Measurements from ENCODE around the gene OR6C70.
"Not testable (repeated sequence)": the region's sequence is repeated elsewhere in the genome, so short reads cannot be mapped to it uniquely, and the experiment has no call there.

Gene OR6C70

DNA sequence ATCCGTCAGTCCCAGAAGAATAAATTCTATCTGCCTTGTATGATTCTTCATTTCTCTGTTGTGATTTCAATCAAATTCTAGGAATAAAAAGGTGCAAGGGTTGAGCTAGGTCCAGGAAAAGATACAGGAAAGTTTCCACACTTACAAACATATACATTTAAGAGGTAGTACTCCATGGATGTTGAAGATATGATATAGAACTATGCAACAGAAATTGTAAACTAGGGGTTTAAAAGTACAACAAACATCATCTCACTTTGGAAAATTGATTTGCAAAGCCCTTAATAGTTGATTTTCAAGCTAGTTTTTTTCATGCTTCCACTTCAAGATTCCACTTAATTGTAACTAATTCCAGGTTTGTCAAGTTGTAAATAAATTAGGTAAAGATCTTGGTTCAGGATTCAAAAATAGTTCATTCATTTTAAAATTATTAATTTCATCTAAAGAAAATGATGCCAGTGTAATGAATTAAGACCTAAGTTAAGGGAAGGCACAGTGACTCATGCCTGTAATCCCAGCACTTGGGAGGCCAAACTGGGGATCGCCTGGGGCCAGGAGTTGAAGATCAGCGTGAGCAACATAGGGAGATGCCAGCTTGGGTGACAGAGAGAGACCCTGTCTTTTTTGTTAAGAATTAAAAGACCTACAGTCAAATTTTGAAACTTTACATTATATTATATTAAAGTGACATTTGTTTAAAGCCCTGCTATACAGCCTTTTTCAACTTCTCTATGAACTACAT lies at the start of gene OR6C70:
Gene OR6C70 (minus strand): TSS at position 51 of the 742 bp plus-strand sequence. CDS start 0 bp downstream, at position 51.
- DNase-seq (ENCODE audit: low spot score): no peak

DNA sequence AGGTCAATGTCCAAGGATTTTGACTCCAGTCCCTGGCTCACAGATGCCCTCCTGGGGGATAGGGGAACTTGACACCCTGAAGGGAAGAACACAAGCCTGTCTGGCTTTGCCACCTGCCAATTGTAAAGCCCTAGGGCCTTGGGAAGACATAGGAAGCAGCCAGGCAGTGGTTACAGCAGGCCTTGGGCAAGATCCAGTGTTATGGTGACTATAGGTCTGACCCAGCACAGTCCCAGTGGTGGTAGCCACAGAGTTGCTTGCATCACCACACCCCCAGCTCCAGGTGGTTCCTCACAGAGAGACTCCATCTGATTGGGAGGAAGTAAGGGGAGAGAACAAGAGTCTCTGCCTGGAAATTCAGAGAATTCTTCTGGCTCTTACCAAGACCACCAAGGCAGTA lies 46.5 kb upstream of the OR6C70 start:
- DNase-seq (ENCODE audit: low spot score): no peak

DNA sequence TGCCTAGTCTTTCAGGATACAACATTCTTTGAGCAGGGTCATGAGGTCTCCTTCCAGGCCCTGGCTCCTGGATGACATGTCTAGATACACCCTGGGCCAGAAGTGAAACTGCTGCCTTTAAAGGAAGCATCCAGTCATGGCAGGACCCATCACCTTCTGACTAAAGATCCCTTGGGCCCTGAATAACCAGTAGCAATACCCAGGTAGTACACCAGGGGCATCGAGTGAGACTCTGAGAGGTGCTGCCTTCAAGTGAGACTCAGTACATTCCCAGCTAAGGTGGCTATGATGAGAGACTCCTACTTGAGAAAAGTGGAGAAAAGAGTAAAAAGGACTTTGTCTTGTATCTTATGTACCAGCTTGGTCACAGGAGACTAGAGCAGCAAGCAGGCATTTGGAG lies 45.8 kb upstream of the OR6C70 start:
- DNase-seq (ENCODE audit: low spot score): no peak

DNA sequence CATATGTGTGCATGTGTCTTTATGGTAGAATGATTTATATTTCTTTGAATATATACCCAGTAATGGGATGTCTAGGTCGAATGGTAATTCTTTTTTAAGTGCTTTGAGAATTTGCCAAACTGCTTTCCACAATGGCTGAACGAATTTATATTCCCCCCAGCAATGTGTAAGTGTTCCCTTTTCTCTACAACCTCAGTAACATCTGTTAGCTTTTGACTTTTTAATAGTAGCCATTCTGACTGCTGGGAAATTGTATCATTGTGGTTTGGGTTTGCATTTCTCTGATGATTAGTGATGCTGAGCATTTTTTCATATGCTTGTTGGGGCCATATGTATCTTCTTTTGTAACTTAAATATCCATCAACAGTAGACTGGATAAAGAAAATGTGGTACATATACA lies 31.7 kb upstream of the OR6C70 start:
- DNase-seq (ENCODE audit: low spot score): no peak

DNA sequence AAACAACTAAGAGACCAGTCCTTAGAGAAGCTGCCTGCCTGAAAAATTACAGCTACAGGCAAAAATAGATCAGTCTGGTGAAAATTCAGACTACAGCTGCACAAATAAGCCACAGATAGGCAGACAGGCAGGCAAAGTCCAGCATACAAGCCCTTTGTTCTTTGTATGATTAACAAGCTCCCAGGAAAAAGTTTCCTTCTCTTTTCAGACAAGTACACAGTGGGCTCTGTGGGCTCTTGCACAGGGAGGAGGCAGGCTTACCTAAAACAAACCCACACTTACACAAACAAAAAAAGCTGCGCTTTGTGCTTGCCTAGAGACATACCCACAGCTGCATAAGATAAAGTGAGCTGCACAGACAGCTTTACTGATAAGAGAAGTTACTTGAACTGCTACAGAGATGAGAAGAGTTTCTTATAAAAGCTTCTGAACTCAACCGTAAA lies 29.9 kb upstream of the OR6C70 start:
- DNase-seq (ENCODE audit: low spot score): peak; percentile 53

DNA sequence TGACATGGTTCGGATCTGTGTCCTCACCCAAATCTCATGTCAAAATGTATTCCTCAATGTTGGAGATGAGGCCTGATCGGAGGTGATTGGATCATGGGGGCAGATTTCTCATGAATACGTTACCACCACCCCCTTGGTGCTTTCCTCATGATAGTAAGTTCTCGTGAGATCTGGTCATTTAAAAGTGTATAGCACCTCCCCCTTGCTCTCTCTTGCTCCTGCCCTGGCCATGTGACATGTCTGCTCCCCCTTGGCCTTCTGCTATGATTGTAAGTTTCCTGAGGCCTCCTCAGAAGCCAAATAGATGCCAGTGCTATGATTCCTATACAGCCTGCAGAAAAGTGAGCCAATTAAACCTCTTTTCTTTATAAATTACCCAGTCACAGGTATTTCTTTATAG lies 29.3 kb upstream of the OR6C70 start:
- DNase-seq (ENCODE audit: low spot score): no peak

DNA sequence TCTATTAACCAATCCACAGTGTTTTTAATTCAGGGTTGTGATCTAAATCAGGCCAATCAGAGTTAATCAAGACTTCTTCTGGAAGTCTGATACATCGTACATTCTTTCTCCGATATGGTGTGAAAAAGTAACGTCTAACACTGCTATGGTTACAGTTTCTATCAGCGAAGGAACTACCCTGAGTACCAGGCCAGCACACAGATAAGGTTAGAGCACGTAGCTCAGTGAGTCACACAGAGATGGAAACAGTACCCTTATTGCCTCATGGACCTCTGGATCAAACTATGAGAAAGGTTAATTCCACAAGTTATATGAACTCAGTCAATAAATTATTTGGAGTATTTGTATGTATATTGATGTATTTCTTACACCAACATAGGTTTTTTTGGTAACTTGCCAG lies 25.6 kb upstream of the OR6C70 start:
- no peak for DNase-seq (ENCODE audit: low spot score)

DNA sequence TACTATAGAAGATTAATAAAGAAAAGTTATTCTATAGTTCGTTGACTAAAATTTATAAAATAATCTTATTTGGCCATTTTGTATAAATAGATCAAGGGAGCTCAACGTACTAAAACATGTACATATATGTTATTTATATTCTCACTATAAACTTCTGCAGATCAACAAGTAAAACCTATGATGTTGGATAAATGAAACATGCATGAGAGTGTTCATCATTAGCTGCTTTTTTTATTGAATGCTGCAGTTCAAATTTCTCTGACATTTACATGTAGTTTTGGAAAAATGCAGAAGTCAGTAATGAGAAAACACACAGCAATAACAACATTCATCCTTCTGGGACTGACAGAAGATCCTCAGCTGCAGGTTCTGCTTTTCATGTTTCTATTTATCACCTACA lies 22.1 kb upstream of the OR6C70 start, which contains the start of gene OR6C68:
Gene OR6C68 (plus strand): TSS at position 301 of the 400 bp plus-strand sequence. CDS start 0 bp downstream, at position 301.
- no peak for DNase-seq (ENCODE audit: low spot score)

DNA sequence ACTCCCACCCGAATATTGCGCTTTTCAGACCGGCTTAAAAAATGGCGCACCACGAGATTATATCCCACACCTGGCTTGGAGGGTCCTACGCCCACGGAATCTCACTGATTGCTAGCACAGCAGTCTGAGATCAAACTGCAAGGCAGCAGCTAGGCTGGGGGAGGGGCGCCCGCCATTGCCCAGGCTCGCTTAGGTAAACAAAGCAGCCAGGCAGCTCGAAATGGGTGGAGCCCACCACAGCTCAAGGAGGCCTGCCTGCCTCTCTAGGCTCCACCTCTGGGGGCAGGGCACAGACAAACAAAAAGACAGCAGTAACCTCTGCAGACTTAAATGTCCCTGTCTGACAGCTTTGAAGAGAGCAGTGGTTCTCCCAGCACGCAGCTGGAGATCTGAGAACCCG lies 14.3 kb upstream of the OR6C70 start:
- not testable (repeated sequence) for DNase-seq (ENCODE audit: low spot score)

DNA sequence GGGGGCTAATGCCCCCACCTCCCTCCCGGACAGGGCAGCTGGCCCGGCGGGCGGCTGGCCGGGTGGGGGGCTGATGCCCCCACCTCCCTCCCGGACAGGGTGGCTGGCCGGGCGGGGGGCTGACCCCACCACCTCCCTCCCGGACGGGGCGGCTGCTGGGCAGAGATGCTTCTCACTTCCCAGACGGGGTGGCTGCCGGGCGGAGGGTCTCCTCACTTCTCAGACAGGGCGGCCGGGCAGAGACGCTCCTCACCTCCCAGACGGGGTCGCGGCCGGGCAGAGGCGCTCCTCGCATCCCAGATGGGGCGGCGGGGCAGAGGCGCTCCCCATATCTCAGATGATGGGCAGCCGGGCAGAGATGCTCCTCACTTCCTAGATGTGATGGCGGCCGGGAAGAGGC lies 9.2 kb upstream of the OR6C70 start:
- DNase-seq (ENCODE audit: low spot score): not testable (repeated sequence)

DNA sequence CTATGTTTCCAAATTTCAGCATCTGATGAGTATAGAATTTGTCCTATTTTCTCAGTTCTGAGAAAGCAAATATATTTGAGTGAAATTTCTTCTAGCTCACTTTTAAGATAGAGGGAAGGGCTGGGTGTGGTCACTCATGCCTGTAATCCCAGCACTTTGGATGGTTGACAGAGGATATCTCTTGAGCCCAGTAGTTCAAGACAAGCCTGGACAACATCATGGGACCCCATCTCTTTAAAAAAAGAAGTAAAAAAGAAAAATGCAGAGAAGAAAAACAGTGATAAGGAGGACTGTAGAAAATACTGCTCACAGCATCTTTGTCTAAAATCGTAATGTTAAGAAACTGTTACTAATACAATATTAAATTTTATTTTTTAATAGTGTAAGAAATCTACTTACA lies 2.3 kb upstream of the OR6C70 start:
- no peak for DNase-seq (ENCODE audit: low spot score)

DNA sequence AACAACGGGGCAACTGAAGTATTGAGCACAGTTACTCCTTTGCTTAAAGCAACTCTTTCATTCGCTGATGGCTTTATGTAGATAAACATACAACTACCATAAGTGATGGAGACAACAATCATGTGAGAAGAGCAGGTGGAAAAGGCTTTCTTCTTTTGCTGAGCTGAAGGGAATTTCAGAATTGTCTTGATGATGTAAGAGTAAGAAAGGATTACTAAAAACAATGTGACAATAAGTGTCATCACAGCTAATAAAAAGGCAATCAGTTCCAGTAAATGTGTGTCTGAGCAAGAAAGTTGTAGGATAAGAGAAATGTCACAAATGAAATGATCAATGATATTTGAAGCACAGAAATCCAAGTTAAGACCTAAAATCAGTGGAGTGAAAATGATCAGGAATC lies 647 bp downstream of the OR6C70 start:
- no peak for DNase-seq (ENCODE audit: low spot score)

DNA sequence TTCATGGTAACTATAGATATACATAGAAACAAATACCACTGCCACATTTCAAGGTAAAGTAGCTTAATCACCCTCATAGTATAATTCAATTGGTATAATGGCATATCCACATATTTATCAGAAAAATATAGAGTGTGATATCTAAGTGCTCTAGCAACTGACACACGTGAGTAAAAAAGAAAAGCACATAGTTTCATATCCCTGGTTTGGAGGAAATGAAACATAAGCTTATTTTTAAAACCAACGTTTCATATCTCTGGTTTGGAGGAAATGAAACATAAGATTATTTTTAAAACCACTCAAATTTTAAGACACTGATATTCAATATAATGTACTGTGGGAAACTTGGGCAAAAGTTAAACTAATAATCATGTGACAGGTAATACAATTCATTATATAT lies 2.1 kb downstream of the OR6C70 start:
- DNase-seq (ENCODE audit: low spot score): no peak

DNA sequence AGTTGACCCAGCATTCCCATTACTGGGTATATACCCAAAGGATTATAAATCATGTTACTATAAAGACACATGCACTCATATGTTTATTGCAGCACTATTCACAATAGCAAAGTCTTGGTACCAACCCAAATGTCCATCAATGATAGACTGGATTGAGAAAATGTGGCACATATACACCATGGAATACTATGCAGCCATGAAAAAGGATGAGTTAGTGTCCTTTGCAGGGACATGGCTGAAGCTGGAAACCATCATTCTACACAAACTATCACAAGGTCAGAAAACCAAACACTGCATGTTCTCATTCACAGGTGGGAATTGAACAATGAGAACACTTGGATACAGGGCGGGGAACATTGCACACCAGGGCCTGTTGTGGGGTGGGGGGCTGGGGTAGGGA lies 5.0 kb downstream of the OR6C70 start:
- DNase-seq (ENCODE audit: low spot score): not testable (repeated sequence)

DNA sequence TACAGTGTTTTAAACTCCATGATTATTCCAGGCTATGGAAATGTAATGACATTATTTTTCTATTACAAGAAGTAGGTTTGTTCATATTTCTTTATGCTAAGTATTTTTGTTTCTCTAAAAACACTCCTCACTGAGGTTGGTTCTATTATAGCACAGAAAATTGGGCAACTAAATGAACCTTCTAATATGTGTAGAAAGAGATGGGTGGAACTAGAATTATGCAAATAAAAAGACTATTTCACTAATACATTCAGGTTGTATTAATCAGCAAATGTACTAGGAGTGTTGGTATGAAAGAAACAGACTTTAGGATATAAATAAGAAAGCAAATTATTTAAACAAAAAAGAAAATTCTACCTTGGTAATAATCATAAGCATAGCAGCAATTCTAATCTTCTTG lies 21.1 kb downstream of the OR6C70 start:
- no peak for DNase-seq (ENCODE audit: low spot score)

DNA sequence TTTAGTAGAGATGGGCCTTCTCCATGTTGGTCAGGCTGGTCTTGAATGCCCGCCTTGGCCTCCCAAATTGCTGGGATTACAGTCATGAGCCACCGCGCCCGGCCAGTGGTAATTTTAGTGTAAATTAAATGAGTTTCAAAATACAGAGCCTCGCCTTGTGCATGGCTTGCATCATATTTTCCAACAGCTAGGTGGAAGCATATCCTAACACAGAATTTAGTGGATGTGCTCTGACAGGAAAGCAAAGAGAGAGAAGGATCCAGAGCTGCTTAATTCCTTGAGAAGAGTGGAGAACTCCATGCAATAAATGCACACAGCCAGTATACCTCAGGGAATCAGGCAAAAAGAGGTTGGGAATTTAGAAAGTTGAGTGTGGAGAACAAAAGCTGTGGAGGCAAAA lies 23.6 kb downstream of the OR6C70 start:
- DNase-seq (ENCODE audit: low spot score): no peak

DNA sequence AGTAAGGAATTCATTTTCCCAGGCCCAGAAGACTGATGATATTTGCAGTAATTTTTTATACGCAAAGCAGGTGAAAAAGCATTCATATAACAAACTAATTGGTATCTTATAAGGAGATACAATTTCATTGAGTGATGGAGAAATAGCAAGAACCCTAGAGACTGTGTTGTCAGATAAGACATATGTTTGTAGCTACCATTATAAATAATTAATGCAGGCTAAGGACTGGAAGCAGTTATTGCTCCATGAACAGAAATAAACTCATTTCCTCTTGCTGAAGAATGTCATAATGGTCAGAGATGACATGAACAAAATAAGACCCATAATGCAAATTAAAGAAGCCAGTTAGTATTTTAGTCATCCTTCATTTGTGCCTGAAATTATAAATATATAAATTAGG lies 24.6 kb downstream of the OR6C70 start:
- DNase-seq (ENCODE audit: low spot score): no peak

DNA sequence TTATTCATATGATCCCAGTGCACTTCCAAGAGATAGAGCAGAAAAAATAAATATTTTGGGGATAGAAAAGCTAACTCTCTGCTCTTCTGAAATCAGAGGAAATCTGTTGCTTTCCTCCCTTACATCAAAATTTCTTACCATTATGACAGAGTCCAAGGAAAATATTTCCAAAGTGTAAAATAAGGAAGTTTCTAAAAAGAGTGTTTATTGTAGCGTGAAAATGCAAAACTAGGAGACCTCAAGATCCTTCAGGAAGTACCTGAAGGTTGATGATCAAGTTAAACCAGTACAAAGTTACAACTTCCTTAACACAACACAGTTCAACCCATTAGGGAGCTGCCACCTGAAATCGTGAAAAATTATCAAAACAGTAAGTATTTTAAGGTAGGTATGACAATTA lies 26.2 kb downstream of the OR6C70 start, which contains the start of gene OR6C2:
Gene OR6C2 (plus strand): TSS at position 301 of the 400 bp plus-strand sequence. CDS start 8,138 bp downstream, outside the sequence.
- no peak for DNase-seq (ENCODE audit: low spot score)

DNA sequence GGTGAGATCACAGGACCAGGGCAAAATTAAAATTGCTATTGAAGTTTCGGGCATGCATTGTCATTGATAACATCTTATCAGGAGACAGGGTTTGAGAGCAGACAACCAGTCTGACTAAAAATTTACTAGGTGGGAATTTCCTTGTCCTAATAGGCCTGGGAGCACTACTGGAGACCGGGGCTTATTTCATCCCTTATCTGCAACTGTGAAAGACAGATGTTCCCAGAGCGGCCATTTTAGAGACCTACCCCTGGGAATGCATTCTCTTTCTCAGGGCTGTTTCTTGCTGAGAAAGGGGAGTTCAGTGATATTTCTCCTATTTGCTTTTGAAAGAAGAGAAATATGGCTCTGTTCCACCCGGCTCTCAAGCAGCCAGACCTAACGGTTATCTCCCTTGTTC lies 28.7 kb downstream of the OR6C70 start:
- not testable (repeated sequence) for DNase-seq (ENCODE audit: low spot score)

DNA sequence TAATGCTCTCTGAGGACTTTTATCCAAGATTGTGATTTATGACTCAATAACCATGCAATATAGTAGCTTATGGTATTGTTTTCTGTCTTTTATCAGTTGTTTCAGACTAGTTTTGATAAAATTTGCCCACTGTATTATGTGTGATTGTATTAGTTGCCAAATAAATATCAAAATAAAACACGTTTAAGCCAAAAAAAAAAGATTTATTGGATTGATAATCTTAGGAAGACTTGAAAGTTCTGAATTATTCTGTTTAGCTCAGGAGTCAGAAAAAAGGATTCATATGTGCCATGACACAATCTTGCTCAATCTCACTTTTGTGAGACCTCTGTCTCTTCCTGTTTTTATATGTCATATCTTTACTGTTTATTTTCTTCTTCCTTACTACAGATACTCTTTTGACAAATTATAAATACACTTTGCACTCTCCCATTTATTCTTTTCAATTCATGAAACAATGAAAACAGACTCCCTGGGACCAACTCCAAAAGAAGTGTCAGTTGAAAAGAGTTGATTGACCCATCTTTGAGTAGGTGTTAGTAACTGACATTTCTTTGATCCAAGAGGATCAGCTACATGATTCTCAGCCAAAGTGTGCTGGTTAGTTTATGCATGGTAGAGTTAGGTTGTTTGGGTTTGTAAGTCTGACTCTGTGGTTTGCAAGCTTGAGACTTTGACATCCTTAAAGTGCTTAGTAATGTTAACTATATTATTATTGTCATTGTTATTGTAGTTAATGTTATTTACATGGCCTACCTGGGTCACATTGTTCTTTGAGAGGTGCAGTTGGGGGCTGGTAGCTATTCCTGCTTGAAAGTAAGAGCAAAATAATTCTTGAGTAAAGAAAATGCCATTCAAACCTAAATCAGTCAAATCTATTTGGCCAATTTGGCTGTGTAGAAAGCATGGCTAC lies 41.4 kb downstream of the OR6C70 start:
- DNase-seq (ENCODE audit: low spot score): no peak

DNA sequence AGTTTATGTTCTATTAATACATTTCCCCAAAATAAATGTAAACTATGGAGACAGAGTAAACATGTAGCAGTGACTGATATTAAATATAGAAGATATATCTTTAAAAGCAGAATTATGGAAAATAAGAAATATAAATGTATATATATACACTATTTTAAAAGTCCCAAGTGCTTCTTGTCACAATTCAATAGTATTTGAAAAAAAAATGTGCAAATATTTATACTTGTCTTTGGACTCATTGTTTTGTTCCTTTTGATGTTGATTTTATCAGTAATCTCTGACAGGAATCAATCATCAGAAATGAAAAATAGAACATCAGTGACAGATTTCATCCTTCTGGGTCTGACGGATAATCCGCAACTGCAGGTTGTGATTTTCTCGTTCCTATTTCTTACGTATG lies 44.0 kb downstream of the OR6C70 start, which contains the start of gene OR6C76:
Gene OR6C76 (plus strand): TSS at position 301 of the 400 bp plus-strand sequence. CDS start 0 bp downstream, at position 301.
- DNase-seq (ENCODE audit: low spot score): no peak

DNA sequence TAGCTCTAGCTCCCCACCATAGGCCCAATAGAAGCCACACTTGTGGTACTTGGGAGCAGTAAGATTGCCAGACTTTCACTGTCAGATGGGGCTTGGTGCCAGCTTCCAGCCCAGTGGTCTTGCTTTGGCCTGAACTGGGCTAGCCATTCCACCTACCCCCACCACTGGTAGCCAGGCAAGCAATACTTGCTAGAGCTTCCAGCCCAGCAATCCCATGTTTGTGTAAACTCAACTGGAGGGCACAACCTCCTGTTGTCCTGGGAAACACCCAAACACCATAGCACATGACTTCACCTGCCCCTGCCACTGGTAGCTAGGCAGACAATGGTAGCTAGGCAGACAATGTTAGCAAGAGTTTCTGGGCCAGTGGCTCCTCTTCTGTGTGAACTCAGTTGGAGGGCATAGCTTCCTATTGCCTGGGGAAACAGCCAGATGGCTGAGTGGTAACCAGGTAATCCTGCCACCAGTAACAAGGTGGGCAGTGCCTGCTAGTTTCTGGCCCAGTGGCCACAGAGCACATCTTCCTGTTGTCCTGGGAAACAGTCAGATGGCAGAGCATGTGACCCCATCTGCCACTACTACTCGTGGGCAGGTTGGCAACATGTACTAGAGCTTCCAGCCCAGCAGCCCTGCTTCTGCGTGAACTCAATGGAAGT lies 49.5 kb downstream of the OR6C70 start:
- no peak for DNase-seq (ENCODE audit: low spot score)

Data from COLO829 (cell line).